Prostate gland (tissue), 2 donors: Measurements from ENCODE around the gene LRRC4C.

ENCODE experiments used
- POLR2A ChIP-seq: fragments of 450-650 bp; IDR thresholded peaks from one replicate; pipeline ENCODE4 v1.6.1; 2016; ENCODE audit warnings: antibody characterized with exemption, mild to moderate bottlenecking
- POLR2AphosphoS5 ChIP-seq: sonication (generic); formaldehyde crosslinking; IDR thresholded peaks from one replicate; pipeline ENCODE4 v1.6.1; 2017; ENCODE audit warnings: antibody characterized with exemption
- TF ChIP-seq, protein P1 (sequence below), 4 experiments: fragments of 200-600 bp in 2 of 4; fragments of 450-650 bp in 2 of 4; sonication (generic) in 2 of 4; IDR thresholded peaks; 1 replicate in 3 of 4; 2 replicates in 1 of 4; pipeline ENCODE4 v1.5.1; 2016 to 2019; ENCODE audit warnings: antibody characterized with exemption in 4 of 4, mild to moderate bottlenecking in 2 of 4, moderate library complexity in 2 of 4

DNA sequence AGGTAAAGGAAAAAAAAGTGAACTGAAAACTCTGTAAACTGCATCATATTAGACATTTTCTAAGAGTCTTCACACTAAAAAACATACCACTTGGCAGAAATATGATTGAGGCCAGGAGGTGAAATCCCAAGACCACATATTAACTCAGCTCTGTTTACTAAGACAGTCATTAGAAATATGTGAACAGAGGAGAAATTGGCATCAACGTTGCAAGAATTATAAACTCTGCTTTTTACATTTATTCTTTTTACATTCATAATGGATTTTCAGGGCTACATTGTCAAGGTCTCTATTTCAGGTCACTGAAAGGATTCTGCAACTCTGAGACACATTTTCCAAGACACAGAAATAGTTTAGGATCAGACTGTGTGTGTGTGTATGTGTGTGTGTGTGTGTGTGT is 1364.0 kb downstream of the LRRC4C start:
- no peak for TF ChIP-seq POLR2A
- TF ChIP-seq, protein P1, sequence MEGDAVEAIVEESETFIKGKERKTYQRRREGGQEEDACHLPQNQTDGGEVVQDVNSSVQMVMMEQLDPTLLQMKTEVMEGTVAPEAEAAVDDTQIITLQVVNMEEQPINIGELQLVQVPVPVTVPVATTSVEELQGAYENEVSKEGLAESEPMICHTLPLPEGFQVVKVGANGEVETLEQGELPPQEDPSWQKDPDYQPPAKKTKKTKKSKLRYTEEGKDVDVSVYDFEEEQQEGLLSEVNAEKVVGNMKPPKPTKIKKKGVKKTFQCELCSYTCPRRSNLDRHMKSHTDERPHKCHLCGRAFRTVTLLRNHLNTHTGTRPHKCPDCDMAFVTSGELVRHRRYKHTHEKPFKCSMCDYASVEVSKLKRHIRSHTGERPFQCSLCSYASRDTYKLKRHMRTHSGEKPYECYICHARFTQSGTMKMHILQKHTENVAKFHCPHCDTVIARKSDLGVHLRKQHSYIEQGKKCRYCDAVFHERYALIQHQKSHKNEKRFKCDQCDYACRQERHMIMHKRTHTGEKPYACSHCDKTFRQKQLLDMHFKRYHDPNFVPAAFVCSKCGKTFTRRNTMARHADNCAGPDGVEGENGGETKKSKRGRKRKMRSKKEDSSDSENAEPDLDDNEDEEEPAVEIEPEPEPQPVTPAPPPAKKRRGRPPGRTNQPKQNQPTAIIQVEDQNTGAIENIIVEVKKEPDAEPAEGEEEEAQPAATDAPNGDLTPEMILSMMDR (IDR thresholded peaks at IDR 0.05) = no peak
- TF ChIP-seq POLR2AphosphoS5 = no peak
